B cell (primary cell): ENCODE measurements around the gene MAP3K1. TPM values are rescaled to one million over a fixed set of nuclear protein-coding genes. Genes with fewer than 3 reads are reported as not detected.
A peak's percentile ranks its signal among the peaks of the same experiment; 100 is the strongest.

Experiments used
- ATAC-seq: fragments of 200-7000 bp; cut with Tn5 transposase; one replicate; pipeline ENCODE4 v1.10.0; 2021; ENCODE audit warnings: low read depth, mild to moderate bottlenecking, moderate number of reproducible peaks, moderate library complexity
- CTCF ChIA-PET: fragments of 350-600 bp; sonication (Branson Sonifier 250); formaldehyde crosslinking; loops from one replicate; lab custom pipeline; 2021; ENCODE audit warnings: antibody characterized with exemption, inconsistent platforms; lab: Charles Lee
- POLR2A ChIA-PET: fragments of 350-600 bp; sonication (Branson Sonifier 250); formaldehyde crosslinking; loops from one replicate; lab custom pipeline; 2021; ENCODE audit warnings: antibody characterized with exemption; lab: Charles Lee
- DNase-seq: peaks from one replicate; pipeline ENCODE4 v3.0.0; 2013
- H2AFZ ChIP-seq: 2 replicates; pipeline ENCODE4 v1.6.1; 2012; ENCODE audit warnings: mild to moderate bottlenecking, low read depth, low read length; ENCODE audit not compliant: insufficient read depth, poor library complexity, severe bottlenecking
- H3K27ac ChIP-seq, 2 donors: 1 replicate in 1 of 2; 2 replicates in 1 of 2; pipeline ENCODE4 v1.5.1; 2012 to 2013; ENCODE audit warnings: low read length in 2 of 2, mild to moderate bottlenecking in 2 of 2, moderate library complexity in 1 of 2
- H3K27me3 ChIP-seq, 4 experiments: fragments of 200-600 bp in 1 of 4; sonication (generic) in 1 of 4; replicated peaks in 1 of 4; 1 replicate in 2 of 4; 2 replicates in 2 of 4; pipeline versions ENCODE4 v1.6.1 to v1.7.0; 2013 to 2016; ENCODE audit warnings: low read length in 3 of 4, mild to moderate bottlenecking in 2 of 4, mixed read lengths in 1 of 4, moderate library complexity in 1 of 4; ENCODE audit not compliant: insufficient read depth in 4 of 4, control insufficient read depth in 3 of 4; ENCODE audit errors: control extremely low read depth in 1 of 4
- H3K36me3 ChIP-seq, 2 experiments: replicated peaks in 1 of 2; 1 replicate in 1 of 2; 2 replicates in 1 of 2; pipeline versions ENCODE4 v1.6.1 to v1.7.1; 2013; ENCODE audit warnings: low read length in 1 of 2; ENCODE audit not compliant: insufficient read depth in 2 of 2, control insufficient read depth in 1 of 2; ENCODE audit errors: control extremely low read depth in 1 of 2, extremely low read depth in 1 of 2
- H3K4me1 ChIP-seq, 2 donors: fragments of 200-600 bp in 1 of 2; sonication (generic) in 1 of 2; 1 replicate in 1 of 2; 2 replicates in 1 of 2; pipeline versions ENCODE4 v1.5.1 to v1.6.1; 2013 to 2017; ENCODE audit warnings: low read length in 2 of 2; ENCODE audit not compliant: control insufficient read depth in 2 of 2, insufficient read depth in 2 of 2
- H3K4me2 ChIP-seq: replicated peaks from 2 replicates; pipeline ENCODE3; 2012; ENCODE audit warnings: mild to moderate bottlenecking, low read depth, low read length; ENCODE audit not compliant: poor library complexity, severe bottlenecking
- H3K4me3 ChIP-seq, 5 experiments: fragments of 200-600 bp in 1 of 5; sonication (generic) in 1 of 5; 1 replicate in 3 of 5; 2 replicates in 2 of 5; pipeline versions ENCODE4 v1.5.1 to v1.7.0; 2011 to 2016; ENCODE audit warnings: low read length in 4 of 5, mild to moderate bottlenecking in 4 of 5, low read depth in 2 of 5, control low read depth in 1 of 5, moderate library complexity in 1 of 5; ENCODE audit not compliant: insufficient read depth in 1 of 5; ENCODE audit errors: control extremely low read depth in 1 of 5, extremely low read depth in 1 of 5
- H3K79me2 ChIP-seq: fragments of 200-600 bp; sonication (generic); one replicate; pipeline ENCODE4 v1.6.0; 2016; ENCODE audit warnings: low read length; ENCODE audit not compliant: control insufficient read depth, insufficient read depth
- H3K9ac ChIP-seq: fragments of 200-600 bp; sonication (generic); 2 replicates; pipeline ENCODE4 v1.6.1; 2017; ENCODE audit warnings: mild to moderate bottlenecking, low read length, moderate library complexity
- H3K9me3 ChIP-seq, 3 donors: one replicate each; pipeline versions ENCODE4 v1.6.1 to v1.7.1; 2013; ENCODE audit warnings: low read length in 2 of 3; ENCODE audit not compliant: control insufficient read depth in 2 of 3, insufficient read depth in 1 of 3; ENCODE audit errors: control extremely low read depth in 1 of 3
- H4K20me1 ChIP-seq: 2 replicates; pipeline ENCODE4 v1.6.0; 2012; ENCODE audit warnings: mild to moderate bottlenecking, low read length; ENCODE audit not compliant: insufficient read depth, control insufficient read depth, poor library complexity, severe bottlenecking
- H3K27ac Mint-ChIP-seq: one replicate; pipeline ENCODE4 v1.8.0; 2021; ENCODE audit warnings: mixed read lengths
- H3K27me3 Mint-ChIP-seq: one replicate; pipeline ENCODE4 v1.8.0; 2021; ENCODE audit warnings: mixed read lengths
- H3K4me1 Mint-ChIP-seq: one replicate; pipeline ENCODE4 v1.8.0; 2021; ENCODE audit warnings: mixed read lengths
- H3K4me3 Mint-ChIP-seq: one replicate; pipeline ENCODE4 v1.8.0; 2021; ENCODE audit warnings: mixed read lengths
- H3K9me3 Mint-ChIP-seq: one replicate; pipeline ENCODE4 v1.8.0; 2022; ENCODE audit warnings: mixed read lengths; ENCODE audit not compliant: insufficient read depth
- CTCF ChIP-seq: fragments of 200-600 bp; IDR thresholded peaks from one replicate; pipeline ENCODE4 v1.8.0; 2022; ENCODE audit warnings: antibody characterized with exemption, mild to moderate bottlenecking
- EZH2 ChIP-seq: IDR thresholded peaks from 2 replicates; pipeline ENCODE4 v1.6.1; 2012; ENCODE audit warnings: borderline replicate concordance, low read depth, mild to moderate bottlenecking, moderate library complexity, low read length; ENCODE audit not compliant: insufficient read depth, poor library complexity, severe bottlenecking
- WGBS: methylation state at CpG from one replicate; pipeline ENCODE4 v1.1.5; 2013; ENCODE audit warnings: missing lambda C conversion rate; ENCODE audit not compliant: insufficient coverage; 5-methylcytosine and 5-hydroxymethylcytosine counted together
- intact Hi-C: fragments of 100-400 bp; cut with micrococcal nuclease; formaldehyde crosslinking; loops from one replicate; pipeline ENCODE4 v1.10.0; 2022
- polyA plus RNA-seq: library from polyadenylated mRNA; depleted of rRNA; stranded (reverse); fragments of >200 nt; gene quantifications from 2 replicates; pipeline ENCODE4 v1.2.3, GENCODE V29; 2012
- total RNA-seq, 2 donors: library from RNA; stranded (reverse); fragments of 120-200 nt in 1 of 2; gene quantifications; 1 replicate in 1 of 2; 2 replicates in 1 of 2; pipeline versions ENCODE4 v1.2.3 to v1.2.4, GENCODE V29; 2013 to 2022

The MAP3K1 gene
- total and polyA plus RNA-seq, 2 donors (not counting 1 experiment from before 2014, with no cell fraction given), result 51.7 to 160 TPM

DNA sequence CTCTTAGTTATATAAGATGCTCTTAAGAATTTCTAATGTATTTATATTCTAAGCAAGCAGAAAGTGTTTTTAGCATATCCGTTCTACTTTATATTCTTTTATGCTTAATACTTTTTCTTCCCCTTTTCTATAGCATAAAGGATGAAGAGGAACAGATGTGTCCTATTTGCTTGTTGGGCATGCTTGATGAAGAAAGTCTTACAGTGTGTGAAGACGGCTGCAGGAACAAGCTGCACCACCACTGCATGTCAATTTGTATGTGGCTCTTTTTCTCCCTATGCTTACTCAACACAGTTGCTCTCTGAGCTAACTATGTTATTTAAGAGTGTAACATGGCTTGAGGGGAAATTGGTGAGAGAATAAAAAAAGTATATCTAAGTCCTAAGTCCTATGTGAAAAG lies 56.4 kb downstream of the MAP3K1 start:
- ChIA-PET POLR2A (no interaction called here), CTCF (interaction anchor here (0.7 to 3.5 kb wide), 2 partner anchors 601 to 791 kb away, joined by 3 to 17 read pairs; no protein-coding TSS in a partner anchor)
- no peaks in the 10 kb centered on the region for H3K9me3 Mint-ChIP-seq
- peaks cover 28 to 82% of the 10 kb centered on the region in 2 experiments for H3K36me3 ChIP-seq
- WGBS, result no CpG with 5 or more reads among the region's 2 CpGs
- TF ChIP-seq EZH2, result no peak
- no peak for TF ChIP-seq CTCF
- H3K79me2 ChIP-seq, result peaks cover 66% of the 10 kb centered on the region
- peak overlapping the region; percentile 31 for H3K4me2 ChIP-seq
- H3K9ac ChIP-seq, result no peak overlapping the region
- peak overlapping the region; percentile 46 for H3K27ac Mint-ChIP-seq
- no peaks in the 10 kb centered on the region for H3K27me3 Mint-ChIP-seq
- peaks cover 42% of the 10 kb centered on the region for H3K4me1 Mint-ChIP-seq
- peak; percentile 39 for ATAC-seq
- H4K20me1 ChIP-seq, result peaks cover 36% of the 10 kb centered on the region
- no peak overlapping the region for H2AFZ ChIP-seq
- H3K27me3 ChIP-seq, result no peaks in the 10 kb centered on the region
- H3K4me3 Mint-ChIP-seq, result peak overlapping the region; percentile 0
- intact Hi-C loops, result loop anchor here (1.0 kb wide), 1 partner anchor 9 kb away; no protein-coding TSS in a partner anchor
- H3K4me3 ChIP-seq, result no peak overlapping the region
- H3K27ac ChIP-seq, result peak overlapping the region; percentile 6 to 61
- peak; percentile 31 for DNase-seq
- H3K4me1 ChIP-seq, result peaks cover 12 to 32% of the 10 kb centered on the region in 2 donors
- H3K9me3 ChIP-seq, result no peaks in the 10 kb centered on the region

DNA sequence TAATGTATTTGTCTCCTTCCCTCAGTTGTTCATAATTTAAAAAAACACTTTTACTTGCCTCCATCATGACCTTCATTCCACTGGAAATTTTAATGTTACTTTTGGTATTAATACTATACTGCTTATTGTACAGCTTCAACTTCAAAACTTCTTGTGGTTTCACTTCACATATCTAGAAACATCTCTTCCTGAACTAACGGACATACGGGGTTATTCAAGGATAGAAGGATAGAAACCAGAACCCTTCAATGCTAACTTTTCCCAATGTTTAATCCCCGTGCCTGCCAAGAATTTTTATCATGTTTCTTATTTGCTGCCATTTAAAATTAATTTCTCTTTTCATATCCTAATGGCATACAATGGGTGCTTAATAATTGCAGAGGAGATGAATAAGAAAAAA lies 57.7 kb downstream of the MAP3K1 start:
- Mint-ChIP-seq H3K27ac (peak overlapping the region; percentile 50), H3K9me3 (no peaks in the 10 kb centered on the region), H3K4me1 (peaks cover 42% of the 10 kb centered on the region), H3K27me3 (no peaks in the 10 kb centered on the region), H3K4me3 (no peak overlapping the region)
- Histone ChIP-seq H3K9me3 (no peaks in the 10 kb centered on the region), H2AFZ (no peak overlapping the region), H3K79me2 (peaks cover 67% of the 10 kb centered on the region), H3K4me1 (peaks cover 12 to 28% of the 10 kb centered on the region in 2 donors), H3K4me2 (peak overlapping the region; percentile 12), H4K20me1 (peaks cover 27% of the 10 kb centered on the region), H3K27me3 (no peaks in the 10 kb centered on the region), H3K4me3 (no peak overlapping the region), H3K27ac (peak overlapping the region in 1 of 2 donors; percentile 75), H3K9ac (no peak overlapping the region), H3K36me3 (peaks cover 33 to 82% of the 10 kb centered on the region in 2 experiments)
- DNase-seq, result no peak
- intact Hi-C loops, result no loop called here
- ChIA-PET CTCF (interaction anchor here (1.2 to 3.5 kb wide), 5 partner anchors 14 to 608 kb away, joined by 3 to 17 read pairs (median 7); no protein-coding TSS in a partner anchor), POLR2A (no interaction called here)
- ATAC-seq, result no peak
- no CpG with 5 or more reads among the region's 3 CpGs for WGBS
- no peak for TF ChIP-seq EZH2
- no peak for TF ChIP-seq CTCF
